Measurements from ENCODE around the gene PTMA. TPM values are rescaled to one million over a fixed set of nuclear protein-coding genes. Genes with fewer than 3 reads are reported as not detected.

Gene PTMA
- total RNA-seq, 1 experiment from 2014 or later, result 1,625 TPM

- TSS peak; percentile 18 for BruUV-seq (replicated peaks)
- no peaks in the 10 kb centered on the region for H3K27me3 ChIP-seq (ENCODE audit: low read length)
- H3K4me3 ChIP-seq (ENCODE audit: low read length), result peak overlapping the region; percentile 52
- H3K9ac ChIP-seq (ENCODE audit: low read length), result peak overlapping the region; percentile 64
- H3F3A ChIP-seq (ENCODE audit: low read length, unreplicated experiment), result no peaks in the 10 kb centered on the region
- peaks cover 29% of the 10 kb centered on the region for H3K4me1 ChIP-seq (ENCODE audit: insufficient read depth, low read length)
- intact Hi-C loops (cut with micrococcal nuclease), result loop anchor here (1.0 kb wide), 1 partner anchor 44 kb away; no protein-coding TSS in a partner anchor
- peak overlapping the region; percentile 75 for H2AFZ ChIP-seq (ENCODE audit: low read length)
- no peaks in the 10 kb centered on the region for H4K20me1 ChIP-seq (ENCODE audit: low read length)
- peak overlapping the region; percentile 46 for H3K27ac ChIP-seq (ENCODE audit: low read length)
- DNase-seq, result no peak
- no peaks in the 10 kb centered on the region for H3K79me2 ChIP-seq (ENCODE audit: low read length)
- H3K9me2 ChIP-seq (replicated peaks; ENCODE audit: low read length), result no peaks in the 10 kb centered on the region
- ChIA-PET POLR2A (ENCODE audit: unreplicated experiment) (interaction anchor here (0.6 kb wide), 1 partner anchor 50 kb away, joined by 3 read pairs; no protein-coding TSS in a partner anchor), CTCF (no interaction called here)
- ATAC-seq, result no peak
- H3K9me3 ChIP-seq (ENCODE audit: low read length), result no peaks in the 10 kb centered on the region
- no peak for TF ChIP-seq EZH2 (IDR thresholded peaks at IDR 0.05; ENCODE audit: low read length, unreplicated experiment)
- no peak for TF ChIP-seq CTCF (conservative IDR thresholded peaks at IDR 0.05; ENCODE audit: low read depth, low read length)
- TF ChIP-seq EZH2phosphoT487 (IDR thresholded peaks at IDR 0.05; ENCODE audit: borderline replicate concordance, low read length), result no peak
- peak overlapping the region; percentile 76 for H3K4me2 ChIP-seq (ENCODE audit: low read length)
- H3K36me3 ChIP-seq (ENCODE audit: low read depth, low read length), result no peaks in the 10 kb centered on the region
Observed at GRCh38 chr2:231662811-231663457, 45.4 kb upstream of the PTMA start.

GRCh38 chr2:231663458-231664212 is 44.7 kb upstream of the PTMA start:
- TF ChIP-seq CTCF (conservative IDR thresholded peaks at IDR 0.05; ENCODE audit: low read depth, low read length) (no peak), EZH2 (IDR thresholded peaks at IDR 0.05; ENCODE audit: low read length, unreplicated experiment) (no peak), EZH2phosphoT487 (IDR thresholded peaks at IDR 0.05; ENCODE audit: borderline replicate concordance, low read length) (no peak)
- H3K4me1 ChIP-seq (ENCODE audit: insufficient read depth, low read length), result peaks cover 29% of the 10 kb centered on the region
- no peak overlapping the region for H3K4me2 ChIP-seq (ENCODE audit: low read length)
- ChIA-PET POLR2A (ENCODE audit: unreplicated experiment) (no interaction called here), CTCF (no interaction called here)
- H3K9me3 ChIP-seq (ENCODE audit: low read length), result no peaks in the 10 kb centered on the region
- H3K9ac ChIP-seq (ENCODE audit: low read length), result no peak overlapping the region
- no peaks in the 10 kb centered on the region for H3K79me2 ChIP-seq (ENCODE audit: low read length)
- ATAC-seq (no peak), DNase-seq (no peak)
- H3K36me3 ChIP-seq (ENCODE audit: low read depth, low read length), result no peaks in the 10 kb centered on the region
- H3F3A ChIP-seq (ENCODE audit: low read length, unreplicated experiment), result no peaks in the 10 kb centered on the region
- no TSS peak for BruUV-seq (replicated peaks)
- no peak overlapping the region for H2AFZ ChIP-seq (ENCODE audit: low read length)
- no peak overlapping the region for H3K4me3 ChIP-seq (ENCODE audit: low read length)
- intact Hi-C loops (cut with micrococcal nuclease), result no loop called here
- no peaks in the 10 kb centered on the region for H3K9me2 ChIP-seq (replicated peaks; ENCODE audit: low read length)
- H4K20me1 ChIP-seq (ENCODE audit: low read length), result no peaks in the 10 kb centered on the region
- H3K27ac ChIP-seq (ENCODE audit: low read length), result no peak overlapping the region
- H3K27me3 ChIP-seq (ENCODE audit: low read length), result no peaks in the 10 kb centered on the region

GRCh38 chr2:231664727-231665126 is 43.6 kb upstream of the PTMA start:
- Histone ChIP-seq H3K9ac (ENCODE audit: low read length) (no peak overlapping the region), H3K4me2 (ENCODE audit: low read length) (no peak overlapping the region), H3K9me3 (ENCODE audit: low read length) (no peaks in the 10 kb centered on the region), H4K20me1 (ENCODE audit: low read length) (no peaks in the 10 kb centered on the region), H3K27me3 (ENCODE audit: low read length) (no peaks in the 10 kb centered on the region), H3K27ac (ENCODE audit: low read length) (no peak overlapping the region), H2AFZ (ENCODE audit: low read length) (no peak overlapping the region), H3K79me2 (ENCODE audit: low read length) (no peaks in the 10 kb centered on the region), H3K4me3 (ENCODE audit: low read length) (no peak overlapping the region), H3F3A (ENCODE audit: low read length, unreplicated experiment) (no peaks in the 10 kb centered on the region), H3K4me1 (ENCODE audit: insufficient read depth, low read length) (peaks cover 29% of the 10 kb centered on the region), H3K36me3 (ENCODE audit: low read depth, low read length) (no peaks in the 10 kb centered on the region), H3K9me2 (replicated peaks; ENCODE audit: low read length) (no peaks in the 10 kb centered on the region)
- ChIA-PET CTCF (no interaction called here), POLR2A (ENCODE audit: unreplicated experiment) (no interaction called here)
- intact Hi-C loops (cut with micrococcal nuclease), result no loop called here
- DNase-seq, result no peak
- no peak for TF ChIP-seq EZH2 (IDR thresholded peaks at IDR 0.05; ENCODE audit: low read length, unreplicated experiment)
- no peak for TF ChIP-seq EZH2phosphoT487 (IDR thresholded peaks at IDR 0.05; ENCODE audit: borderline replicate concordance, low read length)
- TF ChIP-seq CTCF (conservative IDR thresholded peaks at IDR 0.05; ENCODE audit: low read depth, low read length), result no peak
- BruUV-seq (replicated peaks), result no TSS peak
- no peak for ATAC-seq
